DOHH2 (cell line): ENCODE measurements around the gene KCNMA1.

Experiments used
- H3F3A ChIP-seq: fragments of 200-600 bp; sonication (generic), shearing (Covaris generic); 2 replicates; pipeline ENCODE4 v1.6.0; 2016; ENCODE audit warnings: antibody characterized with exemption, mild to moderate bottlenecking; ENCODE audit not compliant: control insufficient read depth, insufficient read depth
- H3K27ac ChIP-seq: fragments of 200-600 bp; sonication (generic); 2 replicates; pipeline ENCODE4 v1.5.1; 2014; ENCODE audit warnings: low read depth, mild to moderate bottlenecking, low read length, moderate library complexity
- H3K27me3 ChIP-seq: fragments of 200-600 bp; sonication (generic); 2 replicates; pipeline ENCODE4 v1.6.1; 2014; ENCODE audit warnings: mild to moderate bottlenecking, low read length, mixed read lengths; ENCODE audit not compliant: control insufficient read depth
- H3K36me3 ChIP-seq: fragments of 200-600 bp; sonication (generic); 2 replicates; pipeline ENCODE4 v1.6.1; 2014; ENCODE audit warnings: mild to moderate bottlenecking, low read length, moderate library complexity, mixed read lengths; ENCODE audit not compliant: control insufficient read depth
- H3K4me1 ChIP-seq: fragments of 200-600 bp; sonication (generic); 2 replicates; pipeline ENCODE4 v1.6.1; 2014; ENCODE audit warnings: mild to moderate bottlenecking, low read length, mixed read lengths; ENCODE audit not compliant: control insufficient read depth
- H3K4me2 ChIP-seq: fragments of 200-600 bp; sonication (generic); 2 replicates; pipeline ENCODE4 v1.6.0; 2014; ENCODE audit warnings: mild to moderate bottlenecking, low read length, moderate library complexity
- H3K4me3 ChIP-seq: fragments of 200-600 bp; sonication (generic); 2 replicates; pipeline ENCODE4 v1.5.1; 2014; ENCODE audit warnings: mild to moderate bottlenecking, low read length, mixed read lengths
- H3K79me2 ChIP-seq: fragments of 200-600 bp; sonication (generic); 2 replicates; pipeline ENCODE4 v1.6.1; 2014; ENCODE audit warnings: mild to moderate bottlenecking, low read length, mixed read lengths; ENCODE audit not compliant: control insufficient read depth
- H3K9me2 ChIP-seq: fragments of 200-600 bp; sonication (generic); replicated peaks from 2 replicates; pipeline ENCODE4 v1.6.1; 2014; ENCODE audit warnings: mild to moderate bottlenecking, low read length, mixed read lengths; ENCODE audit not compliant: control insufficient read depth
- H3K9me3 ChIP-seq: fragments of 200-600 bp; sonication (generic); 2 replicates; pipeline ENCODE4 v1.6.1; 2014; ENCODE audit warnings: antibody characterized with exemption, low read length, mixed read lengths; ENCODE audit not compliant: control insufficient read depth, insufficient read depth
- H4K20me1 ChIP-seq: fragments of 200-600 bp; sonication (generic); 2 replicates; pipeline ENCODE4 v1.6.0; 2014; ENCODE audit warnings: low read depth, mild to moderate bottlenecking, antibody characterized with exemption, low read length, moderate library complexity; ENCODE audit not compliant: control insufficient read depth, insufficient read depth
- CTCF ChIP-seq: fragments of 200-600 bp; sonication (generic); IDR thresholded peaks from one replicate; pipeline ENCODE4 v1.5.1; 2014; ENCODE audit warnings: antibody characterized with exemption, mild to moderate bottlenecking, low read depth, low read length; ENCODE audit not compliant: poor library complexity, severe bottlenecking
- EZH2phosphoT487 ChIP-seq: fragments of 200-600 bp; sonication (generic); IDR thresholded peaks from 2 replicates; pipeline ENCODE4 v1.6.1; 2017; ENCODE audit warnings: borderline replicate concordance, mild to moderate bottlenecking, antibody characterized with exemption, low read length, moderate library complexity, mixed read lengths

Gene KCNMA1

GRCh38 chr10:77205135-77205534 lies 432.5 kb downstream of the KCNMA1 start:
- Histone ChIP-seq H3K4me2 (no peak overlapping the region), H3K4me1 (no peaks in the 10 kb centered on the region), H3F3A (no peaks in the 10 kb centered on the region), H3K9me3 (no peaks in the 10 kb centered on the region), H3K27me3 (no peaks in the 10 kb centered on the region), H3K36me3 (no peaks in the 10 kb centered on the region), H3K79me2 (no peaks in the 10 kb centered on the region), H3K4me3 (no peak overlapping the region), H3K27ac (no peak overlapping the region), H4K20me1 (no peaks in the 10 kb centered on the region), H3K9me2 (no peaks in the 10 kb centered on the region)
- no peak for TF ChIP-seq EZH2phosphoT487
- TF ChIP-seq CTCF, result no peak

- no peaks in the 10 kb centered on the region for H4K20me1 ChIP-seq
- H3K9me3 ChIP-seq, result no peaks in the 10 kb centered on the region
- no peak overlapping the region for H3K27ac ChIP-seq
- no peaks in the 10 kb centered on the region for H3K36me3 ChIP-seq
- H3K27me3 ChIP-seq, result no peaks in the 10 kb centered on the region
- no peaks in the 10 kb centered on the region for H3F3A ChIP-seq
- no peaks in the 10 kb centered on the region for H3K79me2 ChIP-seq
- H3K9me2 ChIP-seq, result no peaks in the 10 kb centered on the region
- H3K4me1 ChIP-seq, result no peaks in the 10 kb centered on the region
- H3K4me3 ChIP-seq, result no peak overlapping the region
- TF ChIP-seq EZH2phosphoT487 (no peak), CTCF (no peak)
- no peak overlapping the region for H3K4me2 ChIP-seq
Observed at GRCh38 chr10:77204171-77204570, 433.4 kb downstream of the KCNMA1 start.

GRCh38 chr10:77202857-77203256 lies 434.8 kb downstream of the KCNMA1 start:
- no peak overlapping the region for H3K4me3 ChIP-seq
- TF ChIP-seq CTCF (no peak), EZH2phosphoT487 (no peak)
- H3F3A ChIP-seq, result no peaks in the 10 kb centered on the region
- no peaks in the 10 kb centered on the region for H3K9me3 ChIP-seq
- no peaks in the 10 kb centered on the region for H3K36me3 ChIP-seq
- no peaks in the 10 kb centered on the region for H3K79me2 ChIP-seq
- no peaks in the 10 kb centered on the region for H3K27me3 ChIP-seq
- no peaks in the 10 kb centered on the region for H4K20me1 ChIP-seq
- H3K9me2 ChIP-seq, result no peaks in the 10 kb centered on the region
- H3K27ac ChIP-seq, result no peak overlapping the region
- no peaks in the 10 kb centered on the region for H3K4me1 ChIP-seq
- H3K4me2 ChIP-seq, result no peak overlapping the region
